SK-N-SH (cell line): Measurements from ENCODE around the gene TIMD4. TPM values are rescaled to one million over a fixed set of nuclear protein-coding genes. Genes with fewer than 3 reads are reported as not detected.

Experiments used
- CTCF ChIA-PET: fragments of 300-600, 350-600 bp; formaldehyde crosslinking; extraction: SDS; loops from one replicate; lab custom pipeline; 2021; lab: Yijun Ruan, JAX
- POLR2A ChIA-PET: fragments of 350-600 bp; sonication (Branson Sonifier 250); formaldehyde crosslinking; extraction: SDS; loops from one replicate; lab custom pipeline; 2020; ENCODE audit warnings: antibody characterized with exemption, inconsistent platforms; lab: Yijun Ruan, JAX
- DNase-seq: peaks from one replicate; pipeline ENCODE4 v3.0.0; 2012
- H2AFZ ChIP-seq: fragments of 200-600 bp; sonication (generic); 2 replicates; pipeline ENCODE4 v1.8.1; 2016; ENCODE audit warnings: antibody characterized with exemption, mild to moderate bottlenecking, low read depth
- H3F3A ChIP-seq: fragments of 200-600 bp; sonication (generic); replicated peaks from 2 replicates; pipeline ENCODE3; 2016; ENCODE audit warnings: antibody characterized with exemption, mild to moderate bottlenecking; ENCODE audit not compliant: insufficient read depth
- H3K27ac ChIP-seq, 2 experiments: fragments of 200-500 bp in 1 of 2; fragments of 200-600 bp in 1 of 2; sonication (Bioruptor generic) in 1 of 2; sonication (generic), shearing (Covaris generic) in 1 of 2; 2 replicates each; pipeline versions ENCODE4 v1.5.1 to v1.6.1; 2014 to 2016; ENCODE audit warnings: low read depth in 2 of 2, inconsistent platforms in 1 of 2, low read length in 1 of 2, mild to moderate bottlenecking in 1 of 2, mixed read lengths in 1 of 2
- H3K27me3 ChIP-seq: fragments of 200-600 bp; sonication (generic), shearing (Covaris generic); 2 replicates; pipeline ENCODE4 v1.6.1; 2016; ENCODE audit warnings: mixed run types; ENCODE audit not compliant: insufficient read depth
- H3K36me3 ChIP-seq, 2 experiments: fragments of 200-500 bp in 1 of 2; fragments of 200-600 bp in 1 of 2; sonication (Bioruptor generic) in 1 of 2; sonication (generic) in 1 of 2; replicated peaks in 1 of 2; 2 replicates each; pipeline versions ENCODE3 to v1.5.1; 2014 to 2016; ENCODE audit warnings: low read length in 1 of 2, mild to moderate bottlenecking in 1 of 2; ENCODE audit not compliant: insufficient read depth in 2 of 2, control insufficient read depth in 1 of 2
- H3K4me1 ChIP-seq, 2 experiments: fragments of 200-500 bp in 1 of 2; fragments of 200-600 bp in 1 of 2; sonication (Bioruptor generic) in 1 of 2; sonication (generic), shearing (Covaris generic) in 1 of 2; 2 replicates each; pipeline versions ENCODE4 v1.5.1 to v1.6.1; 2014 to 2016; ENCODE audit warnings: low read depth in 1 of 2, low read length in 1 of 2, mixed run types in 1 of 2; ENCODE audit not compliant: insufficient read depth in 2 of 2, control insufficient read depth in 1 of 2
- H3K4me2 ChIP-seq: fragments of 200-600 bp; sonication (generic), shearing (Covaris generic); 2 replicates; pipeline ENCODE4 v1.6.1; 2017; ENCODE audit warnings: mixed run types
- H3K4me3 ChIP-seq, 2 experiments: fragments of 200-500 bp in 1 of 2; fragments of 200-600 bp in 1 of 2; sonication (Bioruptor generic) in 1 of 2; sonication (generic), shearing (Covaris generic) in 1 of 2; 2 replicates each; pipeline versions ENCODE4 v1.5.1 to v1.8.1; 2014 to 2016; ENCODE audit warnings: low read depth in 2 of 2, inconsistent platforms in 1 of 2, low read length in 1 of 2, mild to moderate bottlenecking in 1 of 2, mixed read lengths in 1 of 2, moderate library complexity in 1 of 2
- H3K79me2 ChIP-seq: fragments of 200-600 bp; sonication (generic); 2 replicates; pipeline ENCODE4 v1.8.1; 2017; ENCODE audit warnings: mild to moderate bottlenecking; ENCODE audit not compliant: insufficient read depth
- H3K9ac ChIP-seq: fragments of 200-600 bp; sonication (generic); 2 replicates; pipeline ENCODE4 v1.6.1; 2017; ENCODE audit warnings: mixed run types
- H3K9me2 ChIP-seq: fragments of 200-600 bp; sonication (generic); 2 replicates; pipeline ENCODE4 v1.6.1; 2017; ENCODE audit warnings: mixed run types
- H3K9me3 ChIP-seq: fragments of 200-600 bp; sonication (generic); 2 replicates; pipeline ENCODE4 v1.6.1; 2017; ENCODE audit warnings: mixed run types, mild to moderate bottlenecking, moderate library complexity
- H4K20me1 ChIP-seq: fragments of 200-600 bp; sonication (generic); 2 replicates; pipeline ENCODE4 v1.6.1; 2017; ENCODE audit warnings: mild to moderate bottlenecking, mixed run types; ENCODE audit not compliant: insufficient read depth
- CHD2 ChIP-seq: fragments of 150-350 bp; IDR thresholded peaks from 2 replicates; pipeline ENCODE4 v1.6.1; 2018; ENCODE audit warnings: low read length; ENCODE audit not compliant: partially characterized antibody
- ELF1 ChIP-seq: IDR thresholded peaks from 2 replicates; pipeline ENCODE4 v1.4.0; 2012
- EP300 ChIP-seq, 2 experiments: IDR thresholded peaks; 2 replicates each; pipeline versions ENCODE4 v1.4.0 to v1.6.1; 2012; ENCODE audit warnings: borderline replicate concordance in 1 of 2, low read depth in 1 of 2, low read length in 1 of 2
- FOXM1 ChIP-seq: IDR thresholded peaks from 2 replicates; pipeline ENCODE4 v1.4.0; 2012; ENCODE audit warnings: low read depth, mild to moderate bottlenecking
- GABPA ChIP-seq: IDR thresholded peaks from 2 replicates; pipeline ENCODE4 v1.4.0; 2012; ENCODE audit warnings: low read depth, mild to moderate bottlenecking
- JUND ChIP-seq: IDR thresholded peaks from 2 replicates; pipeline ENCODE4 v1.4.0; 2012
- RAD21 ChIP-seq: IDR thresholded peaks from 2 replicates; pipeline ENCODE4 v1.6.1; 2012; ENCODE audit warnings: mild to moderate bottlenecking, low read length
- RXRA ChIP-seq: IDR thresholded peaks from 2 replicates; pipeline ENCODE4 v1.4.0; 2012; ENCODE audit warnings: low read depth, mild to moderate bottlenecking, borderline replicate concordance
- SIN3A ChIP-seq: IDR thresholded peaks from 2 replicates; pipeline ENCODE4 v1.6.1; 2012; ENCODE audit warnings: low read depth, mild to moderate bottlenecking, low read length, moderate library complexity, borderline replicate concordance
- SMC3 ChIP-seq: IDR thresholded peaks from 2 replicates; pipeline ENCODE4 v1.6.1; 2012; ENCODE audit warnings: low read depth, low read length, improper control_type of control experiment
- TCF12 ChIP-seq: IDR thresholded peaks from 2 replicates; pipeline ENCODE4 v1.4.0; 2012
- WGBS: methylation state at CpG from one replicate; pipeline ENCODE4 v1.1.6; 2017; ENCODE audit warnings: low lambda C conversion rate; 5-methylcytosine and 5-hydroxymethylcytosine counted together
- polyA plus RNA-seq, 3 experiments: library from polyadenylated mRNA; depleted of rRNA; stranded (reverse); fragments of >200 nt; gene quantifications; 2 replicates each; pipeline ENCODE4 v1.2.3, GENCODE V29; 2012
- TF ChIP-seq, protein P1 (sequence below): IDR thresholded peaks from 2 replicates; pipeline ENCODE4 v1.4.0; 2012; ENCODE audit warnings: low read depth
- TF ChIP-seq, protein P2 (sequence below): IDR thresholded peaks from 2 replicates; pipeline ENCODE4; 2012
- TF ChIP-seq, protein P3 (sequence below): IDR thresholded peaks from 2 replicates; pipeline ENCODE4 v1.4.0; 2012; ENCODE audit warnings: low read depth, borderline replicate concordance
- TF ChIP-seq, protein P4 (sequence below): IDR thresholded peaks from 2 replicates; pipeline ENCODE4 v1.4.0; 2012; ENCODE audit warnings: low read depth, borderline replicate concordance
- TF ChIP-seq, protein P5 (sequence below): fragments of 150-350 bp; IDR thresholded peaks from 2 replicates; pipeline ENCODE4 v1.6.1; 2016; ENCODE audit warnings: mild to moderate bottlenecking, low read depth, low read length

Gene TIMD4
- polyA plus RNA-seq, 1 of the 3 experiments (the other 2 are of a cell fraction): not detected

DNA sequence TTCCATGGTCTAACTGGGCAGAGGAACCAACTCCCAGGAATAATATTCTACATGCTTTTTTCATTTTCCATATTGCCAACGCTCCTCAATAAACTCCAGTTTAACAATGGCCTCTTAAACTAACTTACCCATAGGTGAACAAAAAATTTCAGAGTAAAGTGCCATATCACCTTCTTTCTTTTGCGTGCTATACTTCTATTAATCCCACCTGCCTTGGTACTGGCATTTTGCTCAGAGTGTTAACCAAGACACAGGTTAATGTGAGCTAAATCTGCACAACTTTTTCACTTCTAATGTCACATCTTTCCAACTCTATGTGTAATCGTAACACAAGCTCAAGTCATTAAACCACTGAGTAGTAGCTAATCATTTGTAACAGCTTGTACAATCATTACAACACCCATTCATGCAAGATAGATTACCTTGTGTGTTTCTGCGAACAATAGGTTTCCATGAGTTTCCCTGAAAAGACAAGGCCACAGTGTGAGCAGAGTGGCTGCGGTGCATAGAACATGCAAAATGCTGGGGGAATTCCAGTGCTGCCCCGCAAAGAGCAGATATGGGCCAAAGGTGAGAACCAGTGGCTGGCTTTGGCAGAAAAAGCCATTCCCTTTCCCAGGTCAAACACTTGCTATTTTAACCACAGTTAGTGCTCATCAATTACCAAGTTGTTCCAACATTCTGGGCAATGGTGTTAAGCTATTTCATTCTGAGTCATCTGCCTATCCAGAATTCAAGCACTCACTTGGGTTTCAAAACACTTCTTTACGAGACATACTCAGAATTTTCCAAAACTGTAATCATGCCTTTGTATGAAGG, 42.8 kb downstream of the TIMD4 start:
- H3F3A ChIP-seq: no peaks in the 10 kb centered on the region
- H3K4me3 ChIP-seq: no peak overlapping the region
- no peaks in the 10 kb centered on the region for H3K4me1 ChIP-seq
- 44% methylated on average over 7 of the region's 7 CpGs for WGBS
- H3K9me2 ChIP-seq: no peaks in the 10 kb centered on the region
- H3K9ac ChIP-seq: no peak overlapping the region
- H3K79me2 ChIP-seq: no peaks in the 10 kb centered on the region
- no peak for TF ChIP-seq SIN3A
- TF ChIP-seq SMC3: no peak
- no peak for TF ChIP-seq TCF12
- no peak for TF ChIP-seq RXRA
- TF ChIP-seq, protein P1, sequence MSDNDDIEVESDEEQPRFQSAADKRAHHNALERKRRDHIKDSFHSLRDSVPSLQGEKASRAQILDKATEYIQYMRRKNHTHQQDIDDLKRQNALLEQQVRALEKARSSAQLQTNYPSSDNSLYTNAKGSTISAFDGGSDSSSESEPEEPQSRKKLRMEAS: no peak
- TF ChIP-seq, protein P2, sequence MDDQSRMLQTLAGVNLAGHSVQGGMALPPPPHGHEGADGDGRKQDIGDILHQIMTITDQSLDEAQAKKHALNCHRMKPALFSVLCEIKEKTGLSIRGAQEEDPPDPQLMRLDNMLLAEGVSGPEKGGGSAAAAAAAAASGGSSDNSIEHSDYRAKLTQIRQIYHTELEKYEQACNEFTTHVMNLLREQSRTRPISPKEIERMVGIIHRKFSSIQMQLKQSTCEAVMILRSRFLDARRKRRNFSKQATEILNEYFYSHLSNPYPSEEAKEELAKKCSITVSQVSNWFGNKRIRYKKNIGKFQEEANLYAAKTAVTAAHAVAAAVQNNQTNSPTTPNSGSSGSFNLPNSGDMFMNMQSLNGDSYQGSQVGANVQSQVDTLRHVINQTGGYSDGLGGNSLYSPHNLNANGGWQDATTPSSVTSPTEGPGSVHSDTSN: no peak
- TF ChIP-seq ELF1: no peak
- no peak for TF ChIP-seq JUND
- no peak for TF ChIP-seq EP300 (IDR thresholded peaks at IDR 0.05; ENCODE audit: borderline replicate concordance in 1 of 2, low read depth in 1 of 2, low read length in 1 of 2)
- no peak for TF ChIP-seq FOXM1
- TF ChIP-seq, protein P3, sequence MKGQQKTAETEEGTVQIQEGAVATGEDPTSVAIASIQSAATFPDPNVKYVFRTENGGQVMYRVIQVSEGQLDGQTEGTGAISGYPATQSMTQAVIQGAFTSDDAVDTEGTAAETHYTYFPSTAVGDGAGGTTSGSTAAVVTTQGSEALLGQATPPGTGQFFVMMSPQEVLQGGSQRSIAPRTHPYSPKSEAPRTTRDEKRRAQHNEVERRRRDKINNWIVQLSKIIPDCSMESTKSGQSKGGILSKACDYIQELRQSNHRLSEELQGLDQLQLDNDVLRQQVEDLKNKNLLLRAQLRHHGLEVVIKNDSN: no peak
- TF ChIP-seq, protein P4, sequence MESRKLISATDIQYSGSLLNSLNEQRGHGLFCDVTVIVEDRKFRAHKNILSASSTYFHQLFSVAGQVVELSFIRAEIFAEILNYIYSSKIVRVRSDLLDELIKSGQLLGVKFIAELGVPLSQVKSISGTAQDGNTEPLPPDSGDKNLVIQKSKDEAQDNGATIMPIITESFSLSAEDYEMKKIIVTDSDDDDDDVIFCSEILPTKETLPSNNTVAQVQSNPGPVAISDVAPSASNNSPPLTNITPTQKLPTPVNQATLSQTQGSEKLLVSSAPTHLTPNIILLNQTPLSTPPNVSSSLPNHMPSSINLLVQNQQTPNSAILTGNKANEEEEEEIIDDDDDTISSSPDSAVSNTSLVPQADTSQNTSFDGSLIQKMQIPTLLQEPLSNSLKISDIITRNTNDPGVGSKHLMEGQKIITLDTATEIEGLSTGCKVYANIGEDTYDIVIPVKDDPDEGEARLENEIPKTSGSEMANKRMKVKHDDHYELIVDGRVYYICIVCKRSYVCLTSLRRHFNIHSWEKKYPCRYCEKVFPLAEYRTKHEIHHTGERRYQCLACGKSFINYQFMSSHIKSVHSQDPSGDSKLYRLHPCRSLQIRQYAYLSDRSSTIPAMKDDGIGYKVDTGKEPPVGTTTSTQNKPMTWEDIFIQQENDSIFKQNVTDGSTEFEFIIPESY: no peak
- TF ChIP-seq, protein P5, sequence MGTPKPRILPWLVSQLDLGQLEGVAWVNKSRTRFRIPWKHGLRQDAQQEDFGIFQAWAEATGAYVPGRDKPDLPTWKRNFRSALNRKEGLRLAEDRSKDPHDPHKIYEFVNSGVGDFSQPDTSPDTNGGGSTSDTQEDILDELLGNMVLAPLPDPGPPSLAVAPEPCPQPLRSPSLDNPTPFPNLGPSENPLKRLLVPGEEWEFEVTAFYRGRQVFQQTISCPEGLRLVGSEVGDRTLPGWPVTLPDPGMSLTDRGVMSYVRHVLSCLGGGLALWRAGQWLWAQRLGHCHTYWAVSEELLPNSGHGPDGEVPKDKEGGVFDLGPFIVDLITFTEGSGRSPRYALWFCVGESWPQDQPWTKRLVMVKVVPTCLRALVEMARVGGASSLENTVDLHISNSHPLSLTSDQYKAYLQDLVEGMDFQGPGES: no peak
- TF ChIP-seq RAD21: no peak
- no peak for TF ChIP-seq GABPA
- no peak for TF ChIP-seq CHD2
- no peaks in the 10 kb centered on the region for H3K36me3 ChIP-seq
- H4K20me1 ChIP-seq: no peaks in the 10 kb centered on the region
- CTCF ChIA-PET: no interaction called here
- H3K27me3 ChIP-seq: no peaks in the 10 kb centered on the region
- no peak overlapping the region for H2AFZ ChIP-seq
- POLR2A ChIA-PET: no interaction called here
- H3K9me3 ChIP-seq: no peaks in the 10 kb centered on the region
- no peak for DNase-seq
- no peak overlapping the region for H3K27ac ChIP-seq
- H3K4me2 ChIP-seq: no peak overlapping the region
